ENCODE results near the gene SUMO2. TPM values are rescaled to one million over a fixed set of nuclear protein-coding genes. Genes with fewer than 3 reads are reported as not detected.
"Not testable (repeated sequence)": the region's sequence is repeated elsewhere in the genome, so short reads cannot be mapped to it uniquely, and the experiment has no call there.

SUMO2 gene
- total and polyA plus RNA-seq, 2 experiments from 2014 or later, result 139 to 890 TPM

- no peak for DNase-seq (ENCODE audit: low spot score)
- no peaks in the 10 kb centered on the region; the same call in 1 of the 2 replicates for H3K4me1 ChIP-seq (ENCODE audit: insufficient read depth)
- H3K27me3 ChIP-seq (ENCODE audit: insufficient read depth), result 0 out of 2 replicates have a peak, but pooled peaks cover 3% of the 10 kb centered on the region
- peaks cover 60% of the 10 kb centered on the region for H3K36me3 ChIP-seq (ENCODE audit: insufficient read depth)
- no peak overlapping the region for H3K4me3 Mint-ChIP-seq
- H3K4me1 Mint-ChIP-seq, result no peaks in the 10 kb centered on the region; the same call in 2 of the 3 replicates
- H3K27me3 Mint-ChIP-seq (ENCODE audit: insufficient read depth, low read depth, poor library complexity), result peaks cover 25% of the 10 kb centered on the region
- peaks cover 61% of the 10 kb centered on the region for H4K20me1 ChIP-seq (replicated peaks; ENCODE audit: insufficient read depth)
- H3K79me2 ChIP-seq (replicated peaks; ENCODE audit: insufficient read depth), result peaks cover 33% of the 10 kb centered on the region
- H3K9me3 Mint-ChIP-seq, result no peaks in the 10 kb centered on the region
- no peak for TF ChIP-seq ZNF331 (CRISPR knock-in tag; IDR thresholded peaks at IDR 0.05; ENCODE audit: low read depth)
- TF ChIP-seq EZH2phosphoT487 (IDR thresholded peaks at IDR 0.05; ENCODE audit: unreplicated experiment), result no peak
- no peak for ATAC-seq
- H3K9me2 ChIP-seq (ENCODE audit: insufficient read depth), result no peaks in the 10 kb centered on the region
- H3K36me3 Mint-ChIP-seq (ENCODE audit: low read depth), result peaks cover 87% of the 10 kb centered on the region
- H3K4me2 ChIP-seq, result no peak overlapping the region
- H3K27ac Mint-ChIP-seq, result no peak overlapping the region
- peak overlapping the region; percentile 42 for H3K27ac ChIP-seq (ENCODE audit: low read depth)
- H3K4me3 ChIP-seq, result no peak overlapping the region
- H3F3A ChIP-seq (replicated peaks; ENCODE audit: low read depth), result peaks cover 82% of the 10 kb centered on the region
- H2AFZ ChIP-seq, result no peak overlapping the region
Observed at GRCh38 chr17:75138519-75138918, 44.2 kb downstream of the SUMO2 start.

- H2AFZ ChIP-seq; H3K4me1 Mint-ChIP-seq; H3K4me2 ChIP-seq; H3K4me3 Mint-ChIP-seq; H3K27ac ChIP-seq (ENCODE audit: low read depth); DNase-seq (ENCODE audit: low spot score); H3K9me3 Mint-ChIP-seq; H3K27ac Mint-ChIP-seq; H3K27me3 ChIP-seq (ENCODE audit: insufficient read depth); ATAC-seq; H3K4me1 ChIP-seq (ENCODE audit: insufficient read depth); H3K4me3 ChIP-seq; H3K9me2 ChIP-seq (ENCODE audit: insufficient read depth): not testable (repeated sequence)
- H3K36me3 Mint-ChIP-seq (ENCODE audit: low read depth), result peaks cover 80% of the 10 kb centered on the region
- peaks cover 55% of the 10 kb centered on the region for H3K36me3 ChIP-seq (ENCODE audit: insufficient read depth)
- peaks cover 31% of the 10 kb centered on the region for H3K27me3 Mint-ChIP-seq (ENCODE audit: insufficient read depth, low read depth, poor library complexity)
- peaks cover 57% of the 10 kb centered on the region for H4K20me1 ChIP-seq (replicated peaks; ENCODE audit: insufficient read depth)
- H3K79me2 ChIP-seq (replicated peaks; ENCODE audit: insufficient read depth), result peaks cover 26% of the 10 kb centered on the region
- H3F3A ChIP-seq (replicated peaks; ENCODE audit: low read depth), result peaks cover 84% of the 10 kb centered on the region
Observed at GRCh38 chr17:75137762-75138161, 45.0 kb downstream of the SUMO2 start.

- H3K4me3 Mint-ChIP-seq, result no peak overlapping the region; the same call in 2 of the 3 replicates
- Histone ChIP-seq H2AFZ (no peak overlapping the region), H3K4me3 (no peak overlapping the region), H4K20me1 (replicated peaks; ENCODE audit: insufficient read depth) (peaks cover 42% of the 10 kb centered on the region), H3K36me3 (ENCODE audit: insufficient read depth) (peaks cover 40% of the 10 kb centered on the region), H3K27ac (ENCODE audit: low read depth) (peak overlapping the region; percentile 92), H3K4me1 (ENCODE audit: insufficient read depth) (peaks cover 6% of the 10 kb centered on the region; the same call in 1 of the 2 replicates), H3K9me2 (ENCODE audit: insufficient read depth) (no peaks in the 10 kb centered on the region), H3F3A (replicated peaks; ENCODE audit: low read depth) (peaks cover 83% of the 10 kb centered on the region), H3K79me2 (replicated peaks; ENCODE audit: insufficient read depth) (peaks cover 15% of the 10 kb centered on the region; the same call in 1 of the 2 replicates), H3K27me3 (ENCODE audit: insufficient read depth) (0 out of 2 replicates have a peak, but pooled peaks cover 3% of the 10 kb centered on the region), H3K4me2 (no peak overlapping the region)
- H3K36me3 Mint-ChIP-seq (ENCODE audit: low read depth), result peaks cover 62% of the 10 kb centered on the region
- peak overlapping the region; percentile 28; the same call in 1 of the 2 replicates for H3K27ac Mint-ChIP-seq
- DNase-seq (ENCODE audit: low spot score) (no peak), ATAC-seq (no peak)
- no peaks in the 10 kb centered on the region for H3K9me3 Mint-ChIP-seq
- H3K4me1 Mint-ChIP-seq, result peaks cover 3% of the 10 kb centered on the region; the same call in 1 of the 3 replicates
- H3K27me3 Mint-ChIP-seq (ENCODE audit: insufficient read depth, low read depth, poor library complexity), result peaks cover 33% of the 10 kb centered on the region
- TF ChIP-seq REST (IDR thresholded peaks at IDR 0.05; ENCODE audit: unreplicated experiment), result no peak
- no peak for TF ChIP-seq CTCF (conservative IDR thresholded peaks at IDR 0.05; ENCODE audit: low read depth in 2 of 2)
- no peak for TF ChIP-seq EZH2 (IDR thresholded peaks at IDR 0.05; ENCODE audit: low read depth, unreplicated experiment)
Observed at GRCh38 chr17:75135946-75136345, 46.8 kb downstream of the SUMO2 start.

Data from GM23338 (cell line).